GM18502 (cell line): Measurements from ENCODE around the gene MICU1.
A peak's percentile ranks its signal among the peaks of the same experiment; 100 is the strongest.
"Not testable (repeated sequence)": the region's sequence is repeated elsewhere in the genome, so short reads cannot be mapped to it uniquely, and the experiment has no call there.

ENCODE experiments used
- ATAC-seq: cut with Tn5 transposase; IDR thresholded peaks from one replicate; pipeline ENCODE4 v1.9.1; 2021; ENCODE audit warnings: mild to moderate bottlenecking; ENCODE audit not compliant: unreplicated experiment, poor library complexity

MICU1 gene

DNA sequence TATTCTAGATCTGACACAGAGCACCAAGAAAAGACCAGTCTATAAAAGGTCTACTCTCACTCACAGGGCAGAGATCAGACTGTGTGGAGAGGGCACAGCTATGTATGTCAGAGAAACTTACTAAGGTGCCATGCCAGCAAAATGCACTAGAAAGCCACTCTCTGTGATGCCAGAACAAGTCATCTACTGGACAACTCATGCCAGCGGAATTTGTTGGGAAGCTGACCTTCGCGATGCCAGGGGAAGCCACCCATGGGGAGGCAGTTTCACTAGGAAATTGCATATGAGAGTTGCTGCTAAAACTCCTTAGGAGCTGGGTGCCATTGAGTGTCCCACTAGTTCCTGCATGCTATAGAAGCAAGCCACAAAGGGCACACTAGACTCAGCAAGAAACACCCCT, 58.5 kb downstream of the MICU1 start:
- no peak for ATAC-seq

DNA sequence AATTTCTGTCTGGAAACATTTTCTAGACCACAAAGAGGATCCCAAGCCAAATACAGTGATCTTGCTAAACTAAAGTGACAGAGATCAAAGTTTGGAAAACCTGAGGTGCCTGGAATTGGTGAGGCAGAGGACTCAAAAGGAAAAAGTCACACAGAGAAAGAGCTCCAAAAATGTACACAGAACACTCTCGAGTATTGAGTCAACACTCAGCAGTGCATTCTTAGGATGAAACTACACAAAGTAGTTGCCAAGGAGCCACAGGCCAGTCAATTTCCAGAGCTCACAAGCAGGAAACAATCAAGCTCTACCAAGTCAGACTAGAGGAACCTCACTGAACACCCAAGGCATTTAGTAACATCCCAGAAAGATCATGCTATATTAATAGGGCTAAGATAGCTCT, 61.3 kb downstream of the MICU1 start:
- no peak for ATAC-seq

DNA sequence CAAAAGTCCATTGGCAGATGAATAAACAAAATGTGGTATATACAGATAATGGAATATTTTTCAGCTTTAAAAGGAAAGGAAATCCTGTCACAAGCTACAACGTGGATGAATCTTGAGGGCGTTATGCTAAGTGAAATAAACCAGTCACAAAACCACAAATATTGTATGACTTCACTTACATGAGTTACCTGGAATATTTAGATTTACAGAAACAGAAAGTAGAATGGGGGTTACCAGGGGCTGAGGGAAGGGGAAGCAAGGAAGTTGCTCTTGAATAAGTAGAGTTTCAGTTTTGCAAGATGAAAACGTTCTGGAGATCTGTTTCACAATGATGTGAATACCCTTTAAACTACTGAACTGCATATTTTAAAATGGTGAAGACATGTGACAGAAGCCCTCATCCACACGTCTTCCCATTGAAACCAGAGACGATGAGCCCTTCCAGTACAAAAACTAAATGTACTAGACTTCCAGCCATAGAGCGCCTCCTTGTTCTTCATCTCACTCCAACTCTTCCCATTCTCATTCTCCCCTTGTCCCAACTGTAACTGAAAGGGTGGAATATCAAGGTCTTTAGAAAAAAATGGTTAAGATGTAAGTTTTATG, 62.4 kb downstream of the MICU1 start:
- no peak for ATAC-seq

DNA sequence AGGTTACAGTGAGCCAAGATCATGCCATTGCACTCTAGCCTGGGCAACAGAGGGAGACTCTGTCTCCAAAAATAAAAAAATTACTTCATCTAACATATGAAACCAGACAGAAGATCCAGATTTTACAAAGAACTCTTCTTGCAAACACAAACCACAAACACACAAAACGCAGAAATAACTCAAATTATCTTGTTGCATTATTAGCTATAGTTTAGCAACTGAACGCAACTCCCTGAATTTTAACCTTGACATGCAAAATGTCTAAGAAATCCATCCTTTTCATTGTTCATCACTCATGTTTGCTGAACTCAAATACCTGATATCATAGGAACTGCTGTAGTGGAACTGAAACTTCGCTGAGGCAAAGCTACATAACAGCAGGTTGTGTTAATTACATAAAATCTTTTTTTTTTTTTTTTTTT, 64.1 kb downstream of the MICU1 start:
- peak; percentile 59 for ATAC-seq

DNA sequence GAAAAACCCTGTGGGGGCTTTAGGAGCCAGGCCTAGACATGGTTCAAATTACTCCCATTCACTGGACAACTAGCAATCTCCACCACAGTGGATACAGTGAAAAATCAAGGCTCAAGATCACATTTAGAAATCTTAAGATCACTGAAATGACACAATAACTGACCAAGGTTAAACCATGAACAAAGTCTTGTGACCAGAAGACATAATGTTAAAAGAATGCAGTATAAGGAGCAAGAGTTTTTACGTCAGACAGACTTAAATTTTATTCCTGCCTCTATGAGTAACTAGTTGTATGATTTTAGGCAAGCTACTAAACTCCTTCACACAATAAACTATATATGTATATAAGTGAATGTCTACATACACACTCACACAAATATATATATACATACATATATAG, 68.5 kb downstream of the MICU1 start:
- no peak for ATAC-seq

DNA sequence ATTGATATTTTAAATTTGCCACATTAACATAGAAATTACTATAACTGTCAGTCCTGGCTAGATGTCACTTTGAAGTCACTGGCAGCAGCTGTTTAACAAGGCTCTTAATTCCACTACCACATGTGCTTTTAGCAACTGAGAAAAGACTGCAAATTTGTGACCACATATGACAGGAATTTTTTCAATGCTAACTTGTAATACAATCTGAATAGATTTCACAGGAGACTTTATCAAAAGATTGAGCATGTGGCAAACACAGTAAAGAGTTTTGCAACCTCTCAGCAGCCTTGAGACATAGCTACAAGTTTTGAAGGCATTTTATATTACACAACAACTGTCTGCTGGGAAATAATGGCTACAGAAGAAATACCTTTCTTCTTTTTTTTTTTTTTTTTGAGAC, 73.0 kb downstream of the MICU1 start:
- no peak for ATAC-seq

DNA sequence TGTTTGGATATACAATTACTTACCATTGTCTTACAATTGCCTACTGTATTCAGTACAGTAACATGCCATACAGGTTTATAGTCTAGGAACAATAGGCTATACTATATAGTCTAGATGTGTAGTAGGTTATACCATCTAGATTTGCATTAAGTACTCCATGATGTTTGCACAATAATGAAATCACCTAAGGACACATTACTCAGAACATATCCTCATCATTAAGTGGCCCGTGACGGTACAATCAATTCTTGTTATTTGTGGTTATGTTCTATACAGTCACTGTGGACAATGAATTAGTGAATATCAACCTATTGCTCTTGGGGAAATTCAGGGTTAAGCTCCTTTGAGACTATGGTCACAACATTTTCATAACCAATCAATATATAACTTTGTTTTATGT, 75.6 kb downstream of the MICU1 start:
- no peak for ATAC-seq

DNA sequence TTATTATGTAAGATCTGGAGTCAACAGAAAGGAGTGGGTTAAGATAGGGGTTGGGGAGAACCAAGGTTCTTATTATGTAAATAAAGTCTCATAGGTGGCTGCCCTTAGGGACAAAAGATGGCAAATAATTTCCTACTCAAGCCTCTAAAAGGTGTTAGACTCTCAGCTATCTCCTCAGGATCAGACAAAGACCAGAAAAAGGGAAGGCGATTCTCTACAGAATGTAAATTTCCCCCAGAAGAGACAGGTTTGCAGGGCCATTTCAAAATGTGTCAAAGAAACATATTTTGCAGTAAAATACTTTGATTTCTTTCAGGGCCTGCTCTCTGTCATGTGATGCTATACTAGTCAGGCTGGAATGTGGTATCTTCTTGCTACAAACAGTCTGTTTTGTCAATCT, 80.3 kb downstream of the MICU1 start:
- ATAC-seq, result no peak

DNA sequence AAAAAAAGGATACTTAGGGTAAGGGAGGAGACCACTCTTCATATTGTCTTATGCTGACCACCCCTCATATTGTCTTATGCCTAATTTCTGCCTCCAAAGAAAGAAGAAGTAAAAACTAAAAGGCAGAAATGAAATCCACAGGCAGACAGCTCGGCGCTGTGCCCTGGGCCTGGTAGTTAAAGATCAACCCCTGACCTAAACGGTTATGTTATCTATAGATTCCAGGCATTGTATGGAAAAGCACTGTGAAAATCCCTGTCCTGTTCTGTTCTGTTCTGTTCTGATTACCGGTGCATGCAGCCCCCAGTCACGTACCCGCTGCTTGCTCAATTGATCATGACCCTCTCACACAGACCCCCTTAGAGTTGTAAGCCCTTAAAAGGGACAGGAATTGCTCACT, 82.0 kb downstream of the MICU1 start:
- ATAC-seq, result not testable (repeated sequence)

DNA sequence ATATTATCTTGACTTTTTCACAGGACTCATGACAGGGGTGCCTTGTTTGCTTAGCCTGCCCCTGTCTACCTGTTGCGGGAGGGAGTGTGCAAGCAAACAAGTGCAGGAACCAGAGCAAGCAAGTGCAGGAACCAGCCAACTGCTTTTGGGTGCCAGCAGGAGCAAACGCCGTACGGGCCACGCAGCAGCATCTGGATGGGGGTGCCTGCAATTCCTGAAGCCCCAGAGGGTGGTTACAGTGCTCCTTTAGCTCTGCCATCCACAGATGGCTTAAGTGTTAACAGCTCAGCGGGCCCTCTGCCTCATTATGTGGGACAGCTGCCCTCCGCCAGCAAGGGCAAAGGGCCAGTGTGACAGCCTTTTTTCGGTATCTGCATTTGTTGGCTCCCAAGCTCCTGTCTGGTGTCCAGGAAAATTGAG, 83.5 kb downstream of the MICU1 start:
- no peak for ATAC-seq

DNA sequence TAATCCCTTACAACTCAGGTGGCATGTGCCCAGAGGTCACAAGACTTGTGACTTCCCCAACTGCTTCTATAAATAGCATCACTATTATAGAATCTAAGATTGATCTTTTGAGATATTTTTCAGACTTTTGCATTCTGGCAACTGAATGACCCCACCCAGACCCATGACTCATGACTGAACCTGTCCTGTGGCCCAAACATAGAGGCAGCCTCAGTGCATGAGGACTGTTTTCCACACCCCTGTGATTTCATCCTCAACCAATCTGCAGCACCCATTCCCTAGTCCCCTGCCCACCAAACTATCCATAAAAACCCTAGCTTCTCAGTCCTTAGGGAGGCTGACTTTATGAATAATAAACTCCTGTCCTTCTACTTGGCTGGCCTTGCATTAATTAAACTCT, 84.5 kb downstream of the MICU1 start:
- no peak for ATAC-seq

DNA sequence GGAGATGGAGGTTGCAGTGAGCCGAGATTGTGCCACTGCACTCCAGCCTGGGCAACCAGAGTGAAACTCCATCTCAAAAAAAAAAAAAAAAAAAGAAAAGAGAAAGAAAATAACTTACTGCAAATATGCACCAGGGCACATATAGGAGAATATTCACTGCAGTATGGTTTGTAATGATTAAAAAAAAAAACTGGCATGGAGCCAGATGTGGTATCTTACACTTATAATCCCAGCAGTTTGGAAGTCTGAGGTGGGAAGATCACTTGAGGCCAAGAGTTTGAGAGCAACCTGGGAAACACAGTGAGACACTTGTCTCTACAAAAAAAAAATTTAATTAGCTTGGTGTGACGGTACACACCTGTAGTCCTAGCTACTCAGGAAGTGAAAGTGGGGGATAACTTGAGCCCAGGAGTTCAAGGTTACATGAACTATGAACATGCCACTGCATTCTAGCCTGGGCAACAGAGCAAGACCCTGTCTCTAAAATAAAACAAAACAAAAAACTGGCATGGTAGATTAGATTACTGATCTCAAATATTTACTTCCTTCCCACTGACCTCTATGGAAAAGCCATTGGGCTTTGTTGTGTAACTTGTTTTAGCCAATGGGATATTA, 85.6 kb downstream of the MICU1 start:
- ATAC-seq, result no peak

DNA sequence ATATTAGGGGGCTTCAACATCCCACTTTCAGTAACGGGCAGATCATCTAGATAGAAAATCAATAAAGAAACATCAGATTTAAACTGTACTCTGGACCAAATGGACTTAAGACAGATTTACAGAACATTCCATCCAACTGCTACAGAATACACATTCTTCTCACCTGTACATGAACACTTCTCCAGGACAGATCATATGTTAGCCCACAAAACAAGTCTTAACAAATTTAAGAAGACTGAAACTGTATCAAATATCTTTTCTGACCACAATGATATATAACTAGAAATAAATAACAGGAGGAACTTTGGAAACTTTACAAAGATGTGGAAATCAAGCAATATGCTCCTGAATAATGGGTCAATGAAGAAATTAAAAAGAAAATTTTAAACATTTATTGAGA, 86.7 kb downstream of the MICU1 start:
- ATAC-seq, result no peak

DNA sequence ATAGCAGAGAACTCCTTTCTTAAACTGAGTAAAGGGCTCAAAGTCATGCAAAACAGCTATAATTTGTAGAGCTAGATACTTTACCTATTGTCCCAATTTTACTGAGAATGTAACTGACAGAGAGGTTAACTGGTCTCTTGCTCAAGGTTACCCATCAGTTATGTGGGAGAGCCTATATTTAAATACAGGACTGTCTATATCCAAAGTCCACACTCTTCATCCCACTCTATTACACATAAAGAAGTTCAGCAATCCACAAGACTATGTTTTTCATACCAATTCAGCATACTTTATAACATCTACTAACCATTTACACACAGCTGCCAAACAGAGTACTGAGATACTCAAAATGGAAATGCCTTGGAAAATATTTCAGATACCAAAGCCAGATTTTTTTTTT, 100.2 kb downstream of the MICU1 start:
- ATAC-seq, result no peak

DNA sequence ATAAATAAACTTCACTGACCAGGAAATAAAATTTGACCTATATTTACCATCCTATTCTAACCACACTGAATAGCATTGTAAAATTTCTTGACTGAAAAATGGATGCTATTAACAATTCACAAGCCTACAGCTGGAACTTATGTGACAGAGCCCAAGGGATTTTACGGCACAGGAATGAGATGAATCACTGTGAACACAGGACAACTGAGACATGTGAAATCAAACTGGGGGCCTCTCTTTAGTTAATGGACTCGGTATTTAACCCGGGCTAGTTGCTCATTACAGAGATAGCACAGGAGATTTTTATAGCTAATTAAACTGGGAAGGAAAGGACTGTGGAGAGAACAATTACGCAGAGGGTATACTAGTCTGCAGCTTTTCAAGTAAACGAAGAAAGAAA, 100.6 kb downstream of the MICU1 start:
- no peak for ATAC-seq

DNA sequence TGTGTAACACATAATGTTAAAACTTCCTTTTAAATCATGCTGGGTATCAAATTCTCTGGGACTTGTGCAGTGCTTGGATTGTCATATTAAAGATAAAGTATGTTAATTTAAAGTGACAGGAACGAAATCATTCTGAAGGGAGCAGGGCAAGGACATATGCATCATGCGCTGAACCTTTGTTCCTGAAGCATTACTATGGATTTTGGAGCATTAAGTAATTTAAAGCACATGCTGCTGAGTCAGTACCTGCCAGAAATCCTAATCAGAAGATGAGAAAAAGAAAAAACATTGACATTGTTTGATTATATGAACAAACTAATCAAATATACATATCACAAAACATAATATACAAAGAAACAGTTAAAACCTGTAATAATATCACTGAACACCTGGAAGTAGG, 101.4 kb downstream of the MICU1 start:
- no peak for ATAC-seq

DNA sequence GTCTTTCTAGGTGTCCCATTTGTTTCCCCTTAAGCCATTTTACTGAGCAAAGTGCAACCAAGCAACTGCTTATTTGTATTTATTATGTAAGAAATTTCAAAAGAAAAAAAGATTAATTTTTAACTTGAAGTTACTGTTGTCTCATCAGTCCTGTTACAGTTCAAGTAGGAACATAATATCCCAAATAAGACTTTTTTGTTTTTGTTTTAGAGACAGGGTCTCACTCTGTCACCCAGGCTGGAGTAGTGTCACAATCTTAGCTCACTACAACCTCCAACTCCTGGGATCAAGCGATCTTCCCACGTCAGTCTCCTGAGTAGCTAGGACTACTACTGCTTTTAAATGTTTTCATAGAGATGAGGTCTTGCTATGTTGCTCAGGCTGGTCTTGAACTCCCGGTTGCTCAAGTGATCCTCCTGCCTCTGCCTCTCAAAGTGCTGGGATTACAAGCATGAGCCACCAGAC, 101.9 kb downstream of the MICU1 start:
- ATAC-seq, result no peak

DNA sequence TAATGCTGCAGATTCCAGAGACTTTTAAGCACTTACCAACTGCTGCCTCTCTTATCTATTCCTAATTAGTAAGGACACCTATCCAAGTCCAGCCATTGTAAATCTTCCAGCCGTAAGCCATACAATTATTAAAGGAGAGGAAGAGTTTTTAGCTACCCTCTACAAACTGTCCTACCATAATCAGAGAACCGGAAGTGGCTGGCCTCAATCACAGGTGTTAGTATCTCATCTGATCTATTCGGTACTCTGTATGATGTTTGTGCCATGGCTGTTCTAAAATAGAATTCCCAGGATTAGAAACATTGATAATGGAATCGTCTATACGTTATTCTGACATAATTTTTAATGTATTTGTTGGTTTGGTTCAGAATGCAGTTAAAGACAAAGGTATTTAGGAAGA, 102.8 kb downstream of the MICU1 start:
- no peak for ATAC-seq

DNA sequence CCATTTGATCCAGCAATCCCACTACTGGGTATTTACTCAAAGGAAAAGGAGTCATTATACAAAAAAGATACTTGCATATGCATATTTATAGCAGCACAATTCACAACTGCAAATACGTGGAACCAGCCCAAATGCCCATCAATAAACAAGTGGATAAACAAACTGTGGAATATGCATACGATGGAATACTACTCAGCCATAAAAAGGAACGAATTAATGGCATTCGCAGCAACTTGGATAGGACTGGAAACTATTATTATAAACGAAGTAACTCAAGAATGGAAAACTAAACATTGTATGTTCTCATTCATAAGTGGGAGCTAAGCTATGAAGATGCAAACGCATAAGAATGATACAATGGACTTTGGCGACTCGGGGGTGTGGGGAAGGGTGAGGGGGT, 108.6 kb downstream of the MICU1 start:
- no peak for ATAC-seq

DNA sequence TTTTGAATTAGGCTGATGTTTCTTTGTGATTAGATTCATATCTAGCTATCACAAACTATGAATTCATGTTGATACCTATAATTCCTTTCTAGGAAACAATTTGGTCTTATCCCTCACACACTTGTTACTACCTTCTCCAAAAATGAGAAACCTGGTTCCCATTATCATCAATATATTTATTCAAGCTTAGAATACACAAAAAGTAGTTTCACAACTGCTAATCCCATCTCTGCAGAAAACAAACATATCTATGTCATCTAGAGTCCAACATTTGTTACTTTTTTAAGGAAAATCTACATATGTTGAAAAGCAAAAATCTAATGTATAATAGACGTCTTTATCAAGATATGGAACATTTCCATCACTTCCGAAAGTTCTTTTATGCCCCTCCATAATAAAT, 110.4 kb downstream of the MICU1 start:
- no peak for ATAC-seq

DNA sequence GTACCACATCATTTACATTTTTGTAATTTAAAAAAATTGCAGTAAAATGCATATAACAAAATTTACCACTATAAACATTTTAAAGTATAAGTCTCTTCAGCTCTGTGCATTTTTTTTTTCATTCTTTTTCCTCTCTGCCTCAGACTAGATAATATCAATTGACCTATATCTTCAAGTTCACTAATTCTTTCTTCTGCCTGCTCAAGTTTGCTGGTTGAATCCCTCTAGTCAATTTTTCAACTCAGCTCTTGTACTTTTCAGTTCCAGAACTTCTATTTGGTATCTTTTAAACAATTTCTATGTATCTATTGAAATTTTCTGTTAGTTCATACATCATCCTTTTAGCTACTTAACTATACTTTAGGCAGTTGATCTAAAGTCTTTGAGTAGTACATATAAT, 112.0 kb downstream of the MICU1 start:
- no peak for ATAC-seq

DNA sequence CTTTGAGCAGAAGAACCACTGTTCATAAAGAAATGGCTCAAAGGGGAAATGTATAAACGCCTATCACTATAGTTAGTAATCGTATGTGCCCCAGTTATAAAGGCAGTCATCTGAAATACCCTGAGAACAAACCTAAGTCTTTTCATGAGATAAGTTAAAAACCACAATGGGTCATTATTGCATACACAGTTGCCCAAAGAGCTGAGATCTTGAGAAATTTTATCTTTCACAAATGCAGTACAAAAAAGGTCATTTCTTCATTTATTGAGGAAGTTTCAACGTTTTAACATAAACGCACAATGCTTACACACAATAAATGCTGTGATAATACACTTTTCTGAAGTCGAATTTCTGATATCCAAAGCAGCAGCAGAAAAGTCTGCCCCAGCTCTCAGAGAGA, 114.4 kb downstream of the MICU1 start:
- no peak for ATAC-seq
